HS-5 (cell line): Measurements from ENCODE around the gene MRPS11.
"Not testable (repeated sequence)": the region's sequence is repeated elsewhere in the genome, so short reads cannot be mapped to it uniquely, and the experiment has no call there.

ENCODE experiments used
- DNase-seq: peaks from one replicate; pipeline ENCODE4 v3.0.0-alpha.2; 2012; ENCODE audit warnings: low read depth

The MRPS11 gene

GRCh38 chr15:88490036-88490435 lies 22.5 kb downstream of the MRPS11 start:
- no peak for DNase-seq

GRCh38 chr15:88491158-88491557 lies 23.6 kb downstream of the MRPS11 start:
- no peak for DNase-seq

DNA sequence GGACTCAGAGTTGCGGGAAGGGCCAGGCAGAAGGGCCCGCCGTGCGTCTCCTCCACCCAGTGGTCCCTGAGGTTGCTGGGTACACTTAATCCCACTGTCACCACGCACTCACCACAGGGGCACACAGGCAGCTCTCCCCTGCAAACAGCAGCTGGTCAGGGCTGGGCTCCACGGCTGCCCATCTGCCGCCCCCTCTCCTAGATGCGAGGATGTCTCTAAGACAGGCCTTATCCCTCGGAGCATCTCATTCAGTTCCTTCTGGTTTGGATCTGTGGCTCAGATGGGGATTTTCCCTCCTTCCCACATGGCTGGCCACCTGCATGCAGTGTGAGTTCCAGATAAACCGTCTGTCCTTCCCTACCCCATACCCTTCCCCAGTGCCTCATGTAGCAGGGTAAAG lies 26.3 kb downstream of the MRPS11 start:
- DNase-seq, result no peak

GRCh38 chr15:88497109-88497765 lies 29.7 kb downstream of the MRPS11 start:
- no peak for DNase-seq

- DNase-seq, result no peak
Observed at GRCh38 chr15:88498996-88499395, 31.5 kb downstream of the MRPS11 start.

- DNase-seq, result no peak
Observed at GRCh38 chr15:88504445-88504844, 36.9 kb downstream of the MRPS11 start.

DNA sequence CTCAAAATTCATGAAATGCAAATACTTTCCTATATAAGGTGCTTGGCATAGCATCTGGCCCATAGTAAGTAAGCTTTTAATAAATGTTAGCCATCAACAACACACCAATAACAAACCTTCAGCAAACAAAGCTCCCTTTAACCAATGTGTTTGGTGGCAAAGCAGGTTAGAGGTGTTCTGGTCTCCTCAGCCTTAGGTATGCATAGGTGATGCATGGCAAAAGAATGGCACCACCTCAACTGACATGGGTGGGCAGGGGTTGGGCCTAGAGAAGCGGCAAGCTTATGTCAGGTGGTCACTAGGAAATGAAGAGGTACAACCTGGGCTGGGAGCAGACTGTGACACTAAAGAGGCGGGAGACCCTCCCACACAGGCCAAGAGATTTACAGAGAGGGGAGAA lies 38.2 kb downstream of the MRPS11 start:
- DNase-seq, result no peak

GRCh38 chr15:88506628-88507027 lies 39.1 kb downstream of the MRPS11 start:
- no peak for DNase-seq

DNA sequence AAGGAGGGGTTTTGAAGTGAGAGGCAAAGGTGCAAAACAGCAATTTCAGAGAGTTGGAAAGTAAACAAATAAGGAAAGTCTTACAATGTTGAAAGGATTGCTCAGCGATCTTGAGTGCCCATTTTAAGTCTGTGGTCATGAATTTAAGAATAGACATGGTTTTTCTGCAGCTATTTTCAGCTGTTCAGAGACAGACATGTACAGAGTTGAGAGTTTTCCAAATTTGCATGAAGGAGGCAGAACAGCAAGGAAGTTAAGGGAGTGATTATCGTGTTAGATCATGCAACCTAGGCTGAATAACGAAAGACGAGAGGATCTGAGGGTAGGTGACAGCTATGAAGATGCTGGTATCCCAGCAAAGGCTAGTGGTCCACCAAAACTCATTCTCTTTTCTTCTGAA lies 41.8 kb downstream of the MRPS11 start:
- no peak for DNase-seq

GRCh38 chr15:88509964-88510363 lies 42.5 kb downstream of the MRPS11 start:
- DNase-seq, result no peak

DNA sequence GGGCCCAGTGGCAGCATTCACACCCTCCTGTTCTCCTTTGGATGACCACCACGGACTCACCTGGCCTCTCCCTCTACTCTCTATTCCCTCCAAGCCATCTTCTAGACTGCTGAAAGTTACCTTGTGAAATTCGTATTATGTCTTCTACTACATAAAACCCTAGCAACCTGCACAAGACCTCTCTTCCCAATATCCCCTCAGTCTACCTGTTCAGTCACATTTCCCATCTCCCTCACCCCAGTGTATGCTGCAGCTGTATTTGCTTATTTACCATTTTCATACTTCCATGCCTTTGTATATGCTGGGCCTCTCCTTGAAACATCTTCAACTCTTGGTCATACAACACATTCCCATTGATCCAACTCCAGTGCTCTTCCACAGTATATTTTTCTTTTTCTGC lies 43.7 kb downstream of the MRPS11 start:
- no peak for DNase-seq

DNA sequence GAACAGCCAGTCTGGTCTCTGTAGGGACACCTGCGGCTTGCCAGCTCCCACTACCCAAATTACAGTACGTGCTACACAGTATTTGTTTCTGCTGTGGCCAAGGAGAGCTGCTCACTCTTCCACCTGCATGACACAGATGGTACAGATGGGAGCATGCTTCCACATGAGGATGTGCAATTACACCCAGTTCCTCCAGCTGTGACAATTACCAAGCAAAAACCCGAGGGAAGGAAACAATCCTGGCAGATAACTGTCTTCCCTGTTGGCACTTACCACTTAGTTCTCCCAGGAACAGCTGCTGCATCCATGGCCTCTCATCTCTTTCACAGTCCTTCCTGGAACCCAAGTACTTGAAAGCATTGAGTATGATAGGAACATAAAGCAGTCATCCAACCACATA lies 44.6 kb downstream of the MRPS11 start:
- DNase-seq, result no peak

DNA sequence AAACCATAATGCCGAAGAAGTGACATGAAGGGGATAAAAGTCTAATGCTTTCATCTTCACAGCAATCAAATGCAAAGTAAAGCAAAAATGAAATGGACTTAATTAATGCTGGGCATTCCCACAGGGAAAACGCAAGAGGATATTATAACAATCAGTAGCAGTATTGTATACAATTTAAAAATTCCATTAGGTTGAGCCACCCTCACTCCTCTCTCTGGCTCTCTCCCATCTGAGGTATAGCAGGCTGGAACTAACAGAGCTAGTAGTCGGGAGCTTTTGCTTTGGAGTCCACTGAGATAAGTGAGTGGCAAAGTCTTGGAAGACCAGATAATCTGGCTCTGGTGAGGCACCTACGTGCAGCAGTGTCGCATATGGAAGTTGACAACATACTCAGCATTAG lies 45.1 kb downstream of the MRPS11 start:
- DNase-seq, result no peak

GRCh38 chr15:88513195-88513594 lies 45.7 kb downstream of the MRPS11 start:
- DNase-seq, result peak; percentile 37

DNA sequence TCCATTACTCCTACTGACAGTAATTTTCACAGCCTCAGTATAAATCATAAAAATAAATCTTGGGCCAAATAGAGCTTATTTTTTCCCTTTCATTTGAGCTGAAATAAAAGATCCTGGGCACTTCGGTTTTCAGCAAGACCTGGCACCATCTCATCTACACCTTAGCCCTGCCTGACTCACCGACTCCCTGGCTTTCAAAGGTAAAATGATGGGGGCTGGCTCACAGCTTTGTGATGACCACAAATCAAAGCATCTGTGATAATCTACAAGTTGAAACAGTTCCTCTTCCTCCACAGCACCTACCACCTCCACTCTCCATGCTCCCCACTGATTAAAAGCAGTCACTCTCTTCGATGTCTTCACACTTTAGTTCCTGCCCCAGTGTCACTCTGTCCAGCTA lies 51.4 kb downstream of the MRPS11 start:
- DNase-seq, result no peak

DNA sequence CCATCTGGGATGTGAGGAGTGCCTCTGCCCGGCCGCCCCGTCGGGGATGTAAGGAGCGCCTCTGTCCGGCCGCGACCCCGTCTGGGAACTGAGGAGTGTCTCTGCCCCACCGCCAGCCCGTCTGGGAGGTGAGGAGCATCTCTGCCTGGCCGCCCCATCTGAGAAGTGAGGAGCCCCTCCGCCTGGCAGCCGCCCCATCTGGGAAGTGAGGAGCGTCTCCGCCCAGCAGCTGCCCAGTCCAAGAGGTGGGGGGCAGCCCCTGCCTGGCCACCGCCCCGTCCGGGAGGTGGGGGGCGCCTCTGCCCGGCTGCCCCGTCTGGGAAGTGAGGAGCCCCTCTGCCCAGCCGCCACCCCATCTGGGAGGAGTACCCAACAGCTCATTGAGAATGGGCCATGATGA lies 56.6 kb downstream of the MRPS11 start:
- not testable (repeated sequence) for DNase-seq

DNA sequence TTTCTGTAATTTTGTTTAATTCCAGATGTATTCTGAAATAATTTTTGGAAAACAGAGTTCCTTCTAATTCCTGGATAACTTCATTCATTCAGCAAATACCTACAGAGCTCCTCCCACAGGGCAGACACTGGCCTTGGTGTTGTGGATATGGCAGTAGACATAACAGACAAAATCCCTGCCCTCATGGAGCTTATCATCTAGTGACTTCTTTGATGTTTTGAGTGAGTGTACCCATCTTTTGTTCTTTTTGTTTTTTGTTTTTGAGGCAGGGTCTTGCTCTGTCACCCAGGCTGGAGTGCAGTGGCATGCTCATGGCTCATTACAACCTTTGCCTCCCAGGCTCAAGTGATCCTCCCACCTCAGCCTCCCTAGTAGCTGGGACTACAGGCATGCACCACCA lies 57.9 kb downstream of the MRPS11 start:
- no peak for DNase-seq

DNA sequence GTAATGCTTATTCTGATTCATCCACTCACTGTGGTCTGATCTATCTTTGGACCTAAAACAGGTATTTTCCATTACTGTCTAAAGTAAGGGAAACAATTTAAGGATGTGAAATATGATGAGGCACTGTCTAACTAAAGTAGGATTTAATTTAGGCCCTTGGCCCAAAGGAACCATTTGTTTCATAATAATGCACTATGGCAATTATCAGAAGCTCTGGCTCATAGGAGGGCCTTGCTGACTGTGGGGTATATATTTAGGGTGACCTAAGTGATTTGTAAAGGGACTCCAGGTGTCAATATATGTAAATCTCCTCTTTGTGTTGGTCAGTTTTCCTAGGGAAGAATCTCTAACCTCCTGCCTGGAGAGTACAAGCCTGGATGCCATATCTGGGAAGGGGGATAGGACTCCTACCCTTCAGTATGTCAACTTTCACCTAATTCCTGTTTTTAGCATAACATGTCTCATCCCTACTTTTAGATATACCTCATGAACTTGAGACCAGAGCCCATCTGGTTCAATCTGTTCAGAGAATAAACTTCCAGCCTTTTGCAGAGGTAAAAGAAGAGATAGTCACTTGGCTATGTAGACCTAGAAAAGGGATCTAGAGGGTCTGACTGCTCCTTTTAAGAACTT lies 58.9 kb downstream of the MRPS11 start:
- no peak for DNase-seq

GRCh38 chr15:88529021-88529630 lies 61.6 kb downstream of the MRPS11 start:
- no peak for DNase-seq
